IMR-90 (cell line): ENCODE measurements around the gene SLC1A1. TPM values are rescaled to one million over a fixed set of nuclear protein-coding genes. Genes with fewer than 3 reads are reported as not detected.

Experiments used
- ATAC-seq: fragments of 200-7000 bp; cut with Tn5 transposase; 2 replicates; pipeline ENCODE4 v1.9.1; 2020; ENCODE audit warnings: low read depth, mild to moderate bottlenecking, moderate library complexity
- BruUV-seq: library from RNA; stranded (reverse); fragments of 400-500 nt; replicated peaks from 2 replicates; lab custom pipeline; 2021; lab: Mats Ljungman, UMichigan
- CTCF ChIA-PET: fragments of 300-600 bp; formaldehyde crosslinking; extraction: SDS; loops from one replicate; lab custom pipeline; 2021; ENCODE audit warnings: antibody characterized with exemption; lab: Yijun Ruan, JAX
- POLR2A ChIA-PET: fragments of 300-600 bp; sonication (Branson Sonifier 250); formaldehyde crosslinking; loops from one replicate; lab custom pipeline; 2022; ENCODE audit warnings: antibody characterized with exemption; ENCODE audit not compliant: unreplicated experiment; lab: Charles Lee
- DNase-seq: peaks from one replicate; pipeline ENCODE4 v3.0.0; 2013
- H2AFZ ChIP-seq: replicated peaks from 2 replicates; pipeline ENCODE3; 2013; ENCODE audit warnings: low read length, mild to moderate bottlenecking; ENCODE audit not compliant: poor library complexity
- H2AK5ac ChIP-seq: 2 replicates; pipeline ENCODE4 v1.6.1; 2013; ENCODE audit warnings: low read depth, low read length, inconsistent platforms
- H2AK9ac ChIP-seq: replicated peaks from 2 replicates; pipeline ENCODE3; 2013; ENCODE audit warnings: mild to moderate bottlenecking, low read depth, low read length, moderate library complexity; ENCODE audit not compliant: poor library complexity
- H2BK120ac ChIP-seq: 2 replicates; pipeline ENCODE4 v1.6.1; 2013; ENCODE audit warnings: low read depth, low read length, inconsistent platforms
- H2BK15ac ChIP-seq: 3 replicates; pipeline ENCODE4 v1.6.1; 2013; ENCODE audit warnings: low read depth, low read length, inconsistent platforms
- H2BK20ac ChIP-seq: 2 replicates; pipeline ENCODE4 v1.6.1; 2013; ENCODE audit warnings: low read depth, mild to moderate bottlenecking, inconsistent platforms, low read length, moderate library complexity
- H2BK5ac ChIP-seq: 2 replicates; pipeline ENCODE4 v1.6.1; 2013; ENCODE audit warnings: mild to moderate bottlenecking, low read depth, low read length, inconsistent platforms; ENCODE audit not compliant: poor library complexity, severe bottlenecking
- H3K14ac ChIP-seq: replicated peaks from 2 replicates; pipeline ENCODE4 v1.6.1; 2013; ENCODE audit warnings: low read depth, low read length, inconsistent platforms
- H3K18ac ChIP-seq: 2 replicates; pipeline ENCODE4 v1.6.1; 2013; ENCODE audit warnings: low read depth, low read length, control low read depth
- H3K23ac ChIP-seq: 2 replicates; pipeline ENCODE4 v1.6.1; 2013; ENCODE audit warnings: low read depth, low read length, inconsistent platforms
- H3K27ac ChIP-seq: 2 replicates; pipeline ENCODE4 v1.5.1; 2013; ENCODE audit warnings: mild to moderate bottlenecking, control low read depth, low read length; ENCODE audit not compliant: insufficient read depth
- H3K27me3 ChIP-seq: 2 replicates; pipeline ENCODE4 v1.6.1; 2013; ENCODE audit warnings: low read length; ENCODE audit not compliant: control insufficient read depth, insufficient read depth
- H3K36me3 ChIP-seq: 2 replicates; pipeline ENCODE4 v1.6.1; 2013; ENCODE audit warnings: low read length, mixed read lengths; ENCODE audit not compliant: control insufficient read depth, insufficient read depth
- H3K4ac ChIP-seq: 2 replicates; pipeline ENCODE4 v1.6.1; 2013; ENCODE audit warnings: low read depth, low read length, inconsistent platforms
- H3K4me1 ChIP-seq: 2 replicates; pipeline ENCODE4 v1.6.1; 2013; ENCODE audit warnings: low read length, mixed read lengths; ENCODE audit not compliant: control insufficient read depth, insufficient read depth
- H3K4me2 ChIP-seq: 2 replicates; pipeline ENCODE4 v1.6.1; 2013; ENCODE audit warnings: low read depth, mild to moderate bottlenecking, control low read depth, low read length, moderate library complexity
- H3K4me3 ChIP-seq: 2 replicates; pipeline ENCODE4 v1.5.1; 2013; ENCODE audit warnings: low read depth, mild to moderate bottlenecking, control low read depth, low read length, moderate library complexity; ENCODE audit not compliant: insufficient read depth
- H3K56ac ChIP-seq: 2 replicates; pipeline ENCODE4 v1.6.1; 2013; ENCODE audit warnings: low read length, inconsistent platforms; ENCODE audit not compliant: insufficient read depth; ENCODE audit errors: extremely low read depth
- H3K79me1 ChIP-seq, 2 experiments: 2 replicates each; pipeline ENCODE4 v1.6.1; 2013; ENCODE audit warnings: low read length in 2 of 2, inconsistent platforms in 1 of 2, low read depth in 1 of 2
- H3K9ac ChIP-seq: 2 replicates; pipeline ENCODE4 v1.6.1; 2013; ENCODE audit warnings: low read depth, low read length, control low read depth
- H3K9me1 ChIP-seq: 2 replicates; pipeline ENCODE4 v1.6.1; 2013; ENCODE audit warnings: low read length, inconsistent platforms; ENCODE audit not compliant: insufficient read depth
- H3K9me3 ChIP-seq: 2 replicates; pipeline ENCODE4 v1.6.1; 2013; ENCODE audit warnings: low read length; ENCODE audit not compliant: control insufficient read depth, insufficient read depth
- H4K20me1 ChIP-seq: 2 replicates; pipeline ENCODE4 v1.6.1; 2013; ENCODE audit warnings: low read length, inconsistent platforms; ENCODE audit not compliant: insufficient read depth
- H4K5ac ChIP-seq: 2 replicates; pipeline ENCODE4 v1.6.1; 2013; ENCODE audit warnings: mild to moderate bottlenecking, low read depth, low read length, control low read depth
- H4K8ac ChIP-seq, 2 experiments: 2 replicates each; pipeline ENCODE4 v1.6.1; 2013; ENCODE audit warnings: low read depth in 2 of 2, low read length in 2 of 2, control low read depth in 1 of 2, inconsistent platforms in 1 of 2
- H4K91ac ChIP-seq: 2 replicates; pipeline ENCODE4 v1.6.1; 2013; ENCODE audit warnings: low read depth, low read length, inconsistent platforms; ENCODE audit not compliant: insufficient read depth
- BHLHE40 ChIP-seq: fragments of 150-350 bp; IDR thresholded peaks from 2 replicates; pipeline ENCODE4 v1.6.1; 2016; ENCODE audit warnings: mild to moderate bottlenecking, low read depth, low read length
- FOS ChIP-seq: fragments of 150-350 bp; IDR thresholded peaks from 2 replicates; pipeline ENCODE4 v1.6.1; 2016; ENCODE audit warnings: low read depth, low read length
- MAFK ChIP-seq: IDR thresholded peaks from 2 replicates; pipeline ENCODE4 v1.6.1; 2012; ENCODE audit warnings: low read depth, low read length, improper control_type of control experiment
- POLR2A ChIP-seq: IDR thresholded peaks from 2 replicates; pipeline ENCODE4 v1.6.1; 2012; ENCODE audit warnings: mild to moderate bottlenecking, low read depth, low read length
- RAD21 ChIP-seq: IDR thresholded peaks from 2 replicates; pipeline ENCODE4 v1.6.1; 2012; ENCODE audit warnings: low read length, improper control_type of control experiment
- SMC3 ChIP-seq: fragments of 150-350 bp; IDR thresholded peaks from 2 replicates; pipeline ENCODE4 v1.6.1; 2016; ENCODE audit warnings: low read depth, mild to moderate bottlenecking, antibody characterized with exemption, low read length, moderate library complexity
- WGBS, 2 experiments: methylation state at CpG; one replicate each; pipeline versions ENCODE4 v1.1.5 to v1.1.7; 2013; ENCODE audit warnings: missing lambda C conversion rate in 2 of 2; ENCODE audit not compliant: insufficient read length in 1 of 2; ENCODE audit errors: extremely low coverage in 2 of 2; 5-methylcytosine and 5-hydroxymethylcytosine counted together
- dilution Hi-C: fragments of 300-500 bp; cut with HindIII; formaldehyde crosslinking; loops from one replicate; pipeline ENCODE4 v1.14.3; 2018; ENCODE audit warnings: low sequenced_read_pairs; ENCODE audit not compliant: unreplicated experiment
- in situ Hi-C: fragments of 300-500 bp; cut with MboI; formaldehyde crosslinking; loops from 3 replicates; pipeline ENCODE4 v1.14.3; 2019; ENCODE audit warnings: low sequenced_read_pairs, inconsistent platforms, mixed read lengths
- intact Hi-C: fragments of 100-400 bp; cut with micrococcal nuclease; formaldehyde crosslinking; loops from 2 replicates; pipeline ENCODE4 v1.10.0; 2022
- polyA plus RNA-seq, 3 experiments: library from polyadenylated mRNA; depleted of rRNA; stranded (reverse); fragments of >200 nt; gene quantifications; 2 replicates each; pipeline ENCODE4 v1.2.3, GENCODE V29; 2012; ENCODE audit warnings: low replicate concordance in 1 of 3
- total RNA-seq: library from RNA; depleted of rRNA; stranded (reverse); fragments of >200 nt; gene quantifications from 2 replicates; pipeline ENCODE4 v1.2.3, GENCODE V29; 2012

The SLC1A1 gene
- total and polyA plus RNA-seq, 2 of the 4 experiments (the other 2 are of a cell fraction) = 2.2 to 4.1 TPM

DNA sequence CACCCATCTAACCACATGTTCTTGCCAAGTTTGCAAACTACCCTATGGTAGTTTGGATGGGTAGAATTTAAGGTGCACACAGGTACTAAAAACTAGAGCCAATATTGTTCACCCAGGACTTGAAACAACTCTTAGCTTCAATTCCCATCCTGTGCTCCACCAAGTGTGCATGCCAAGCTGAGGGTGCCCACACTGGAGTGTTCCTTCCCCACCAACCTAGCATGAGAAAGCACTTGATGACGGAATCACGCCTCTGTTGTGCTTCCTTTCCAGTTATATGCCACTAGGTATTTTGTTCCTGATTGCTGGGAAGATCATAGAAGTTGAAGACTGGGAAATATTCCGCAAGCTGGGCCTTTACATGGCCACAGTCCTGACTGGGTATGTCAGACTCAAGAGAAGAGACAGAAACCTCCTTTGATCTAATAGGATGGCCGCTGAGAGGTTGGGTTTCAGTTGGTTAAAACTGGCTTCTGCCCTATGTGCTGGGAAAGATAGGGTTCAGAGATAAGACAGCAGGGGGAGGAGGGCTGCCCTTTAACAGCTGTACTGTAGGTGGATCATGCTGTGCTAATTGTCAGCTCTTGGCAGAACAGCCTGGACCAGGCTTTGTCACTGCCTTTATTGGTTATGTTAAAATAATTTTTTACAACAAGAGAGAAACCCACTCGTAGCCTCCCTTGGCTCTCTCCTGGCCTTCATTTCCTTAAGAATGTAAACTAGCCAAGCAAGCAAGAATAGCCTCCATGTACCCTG is 83.5 kb downstream of the SLC1A1 start:
- Histone ChIP-seq H3K27me3 (peaks cover 3% of the 10 kb centered on the region; the same call in 1 of the 2 replicates), H4K5ac (no peak overlapping the region), H3K23ac (no peak overlapping the region), H3K79me1 (no peaks in the 10 kb centered on the region), H4K20me1 (no peaks in the 10 kb centered on the region), H3K9ac (no peak overlapping the region), H2AFZ (no peak overlapping the region), H4K8ac (no peak overlapping the region), H2BK15ac (no peak overlapping the region), H3K4me3 (no peak overlapping the region), H3K56ac (no peak overlapping the region), H4K91ac (no peak overlapping the region), H3K9me3 (no peaks in the 10 kb centered on the region), H2BK120ac (no peak overlapping the region), H3K36me3 (peaks cover 2% of the 10 kb centered on the region), H2AK9ac (no peak overlapping the region), H2AK5ac (no peak overlapping the region), H3K4me1 (no peaks in the 10 kb centered on the region), H3K4ac (no peak overlapping the region), H2BK20ac (no peak overlapping the region), H2BK5ac (no peak overlapping the region), H3K18ac (no peak overlapping the region), H3K14ac (no peak overlapping the region), H3K27ac (no peak overlapping the region), H3K4me2 (no peak overlapping the region), H3K9me1 (no peaks in the 10 kb centered on the region)
- intact Hi-C loops (loop anchor here (10.0 kb wide), 1 partner anchor 61 kb away; no protein-coding TSS in a partner anchor), dilution Hi-C loops (no loop called here), in situ Hi-C loops (no loop called here)
- DNase-seq (no peak), ATAC-seq (no peak)
- POLR2A ChIA-PET = no interaction called here
- no CpG with 5 or more reads among the region's 5 CpGs for WGBS, 2 experiments
- no TSS peak for BruUV-seq
- no peak for TF ChIP-seq RAD21
- no peak for TF ChIP-seq BHLHE40
- no peak for TF ChIP-seq MAFK
- TF ChIP-seq SMC3 = no peak
- no peak for TF ChIP-seq POLR2A
- TF ChIP-seq FOS = no peak
- CTCF ChIA-PET = no interaction called here
